GM18498 (cell line): ENCODE data around the gene GPR55.

ENCODE experiments used
- ATAC-seq: cut with Tn5 transposase; IDR thresholded peaks from one replicate; pipeline ENCODE4 v1.9.1; 2021; ENCODE audit warnings: mild to moderate bottlenecking, moderate library complexity; ENCODE audit not compliant: unreplicated experiment

Gene GPR55

DNA sequence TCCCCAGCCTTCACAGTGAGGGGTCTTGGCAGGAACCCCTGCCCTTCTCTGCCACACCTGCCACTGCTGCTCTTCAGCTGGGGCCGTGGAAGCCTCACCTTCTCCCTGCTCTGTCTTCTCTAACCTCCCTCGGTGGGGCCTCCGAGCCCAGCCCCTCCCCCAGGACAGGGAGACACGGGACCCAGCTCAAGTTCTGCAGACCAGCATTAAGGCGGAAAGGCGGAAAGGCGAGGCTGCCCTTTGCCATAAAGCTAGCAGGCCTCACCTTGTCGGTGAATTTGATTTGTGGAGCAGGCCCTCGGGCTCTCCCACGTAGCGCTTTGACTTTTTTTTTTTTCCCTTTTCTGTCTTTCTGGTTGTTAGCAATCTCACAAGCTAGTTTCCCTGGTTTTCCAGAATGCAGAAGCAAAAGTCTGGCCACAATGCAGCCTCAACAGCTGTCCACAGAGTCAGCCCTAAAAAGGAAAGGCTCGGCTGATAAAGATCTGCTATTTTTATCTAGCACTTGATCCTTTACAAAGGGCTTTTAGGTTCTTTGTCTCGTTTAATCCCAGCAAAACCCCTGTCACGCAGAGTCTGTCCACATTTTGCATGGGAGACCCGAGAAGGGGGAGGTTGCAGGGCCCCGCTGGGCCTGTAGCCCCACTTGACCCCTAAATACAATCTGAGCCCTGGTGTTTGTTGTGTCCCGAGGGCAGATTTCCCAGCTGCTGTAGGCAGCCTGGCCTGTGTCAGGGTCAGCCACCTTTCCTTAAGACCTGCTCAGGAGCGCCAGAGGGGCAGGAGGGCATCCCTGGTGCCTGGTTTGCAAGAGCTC is 54.3 kb downstream of the GPR55 start:
- no peak for ATAC-seq

DNA sequence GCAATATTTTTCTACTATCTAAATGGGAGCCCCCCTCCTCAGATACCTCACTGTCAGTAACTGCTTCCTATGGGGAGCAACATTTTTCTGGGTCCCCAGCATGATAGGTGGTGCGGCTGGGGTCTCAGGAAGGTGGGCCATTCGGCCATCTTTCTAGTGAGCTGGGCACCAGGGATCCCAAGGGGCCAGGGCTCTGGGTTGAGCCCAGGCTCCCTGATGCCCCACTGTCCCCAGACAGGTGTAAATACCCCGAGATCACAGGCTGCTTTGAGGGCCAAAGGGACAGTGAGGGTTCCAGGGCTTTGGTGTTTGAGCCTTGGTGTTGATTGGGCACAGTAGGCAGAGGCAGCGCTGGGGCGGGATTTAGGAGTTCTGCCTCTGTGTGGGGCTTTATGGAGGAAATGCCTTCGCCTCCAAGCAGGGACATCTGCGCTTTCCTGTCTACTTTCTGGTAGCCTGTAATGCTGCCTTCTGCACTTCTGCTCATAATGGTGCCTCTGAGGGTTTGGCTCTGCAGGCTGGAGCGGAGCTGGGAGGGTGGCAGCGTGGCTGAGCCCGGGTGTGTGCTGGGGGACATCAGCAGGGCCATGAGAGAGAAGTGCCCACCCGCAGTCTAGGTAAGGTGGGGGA is 55.0 kb downstream of the GPR55 start:
- no peak for ATAC-seq

- ATAC-seq = no peak
Observed at GRCh38 chr2:230868947-230869913, 55.8 kb downstream of the GPR55 start.

DNA sequence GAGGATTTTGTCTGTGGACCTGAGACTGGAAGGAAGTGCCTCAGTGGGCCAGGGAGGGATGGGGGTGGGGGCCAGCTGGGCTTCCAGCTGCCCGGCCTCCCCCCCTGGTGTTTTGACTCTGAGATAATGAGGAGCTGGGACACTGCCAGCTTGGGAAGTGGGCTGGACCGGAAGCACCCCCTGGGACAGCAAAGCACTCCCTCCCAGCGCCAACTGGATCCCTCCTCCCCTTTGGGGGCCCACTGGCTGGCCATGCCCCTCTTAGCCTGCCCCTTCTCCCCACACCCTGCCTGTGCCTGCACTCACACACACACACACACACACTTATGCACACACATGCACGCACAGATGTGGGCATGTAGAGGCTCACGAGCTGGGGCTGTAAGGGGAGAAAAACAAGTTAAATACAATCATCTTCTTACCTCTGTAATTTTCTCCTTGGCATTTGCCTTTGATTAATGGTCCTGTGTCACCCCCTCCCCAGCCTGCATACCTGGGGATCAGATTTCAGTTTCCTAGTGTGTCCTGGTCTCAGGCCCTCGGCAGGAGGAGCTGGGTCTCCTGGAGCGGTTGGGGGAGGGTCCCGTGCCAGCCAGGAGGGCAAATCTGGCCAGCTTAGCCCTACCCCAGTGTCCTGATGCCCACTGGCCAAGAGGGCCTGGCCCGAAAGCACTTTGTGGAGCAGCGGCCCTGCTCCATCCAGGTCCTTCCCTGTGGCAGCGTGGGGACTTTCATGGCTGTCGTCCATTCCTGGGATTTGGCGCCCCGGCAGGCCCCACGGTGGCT is 56.7 kb downstream of the GPR55 start:
- ATAC-seq = no peak

DNA sequence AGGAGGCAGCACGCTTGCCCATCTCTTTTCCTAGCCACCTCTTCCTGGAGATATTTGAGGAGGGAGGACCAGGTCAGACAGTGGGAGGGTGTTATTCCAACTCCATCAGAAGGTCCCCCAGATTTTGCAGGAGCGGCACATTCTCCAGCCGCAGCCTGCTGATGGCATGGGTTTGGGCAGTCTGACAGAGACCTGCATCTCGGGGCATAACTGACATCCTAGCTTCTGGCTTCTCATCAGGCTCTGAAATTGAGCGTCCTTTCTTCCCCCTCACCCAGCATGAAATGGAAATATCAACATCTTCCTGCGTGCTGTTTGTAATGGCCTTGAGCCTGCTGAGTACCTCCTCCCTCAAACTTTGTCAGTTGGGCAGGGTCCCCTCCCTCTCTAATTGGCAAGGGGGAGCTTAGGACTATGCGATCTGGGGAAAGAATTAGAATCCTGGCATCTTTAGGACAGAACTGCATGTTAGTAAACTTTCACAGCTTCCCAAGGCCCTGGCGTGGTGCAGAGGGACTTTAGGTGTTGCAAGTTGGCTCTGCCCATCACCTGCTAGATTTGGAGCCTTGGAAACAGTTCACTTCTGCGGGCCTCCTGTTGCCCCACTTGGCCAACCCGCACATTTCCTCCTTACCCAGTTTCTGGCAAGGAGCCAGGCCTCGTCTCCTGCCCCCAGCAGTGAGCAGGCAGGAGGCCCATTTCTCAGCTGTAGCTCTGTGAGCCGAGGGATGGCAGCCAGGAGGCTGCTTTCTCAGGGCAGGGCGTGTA is 58.1 kb downstream of the GPR55 start:
- no peak for ATAC-seq

- no peak for ATAC-seq
Observed at GRCh38 chr2:230865766-230866755, 59.0 kb downstream of the GPR55 start.

DNA sequence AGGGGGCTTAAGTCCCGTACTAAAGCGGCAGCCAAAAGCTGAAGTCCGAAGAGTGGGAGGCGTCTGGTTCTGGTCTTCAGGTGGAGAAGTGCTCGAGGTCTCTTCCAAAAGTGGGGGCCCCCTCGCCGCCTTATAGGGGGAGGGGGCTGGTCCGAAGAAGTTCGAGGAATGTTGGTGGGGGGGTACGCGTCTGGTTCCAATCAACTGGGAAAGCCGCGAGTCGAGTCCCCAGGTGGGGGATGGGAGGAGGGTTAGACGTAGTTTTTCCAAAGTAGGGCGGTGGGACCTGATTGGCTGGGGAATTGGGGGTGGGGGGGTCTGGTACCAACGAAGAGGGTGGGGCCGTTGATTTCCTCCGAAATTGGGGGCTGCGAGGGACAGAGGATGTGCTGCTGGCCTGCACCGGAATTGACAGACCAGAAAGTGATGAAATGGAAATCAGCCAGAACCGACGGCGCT is 59.7 kb downstream of the GPR55 start:
- no peak for ATAC-seq

GRCh38 chr2:230864605-230865306 is 60.3 kb downstream of the GPR55 start, which contains the start of gene ITM2C:
ITM2C (plus strand) TSS chr2:230864942; CDS start chr2:230865026, 84 bp downstream.
- peak; percentile 79 for ATAC-seq

DNA sequence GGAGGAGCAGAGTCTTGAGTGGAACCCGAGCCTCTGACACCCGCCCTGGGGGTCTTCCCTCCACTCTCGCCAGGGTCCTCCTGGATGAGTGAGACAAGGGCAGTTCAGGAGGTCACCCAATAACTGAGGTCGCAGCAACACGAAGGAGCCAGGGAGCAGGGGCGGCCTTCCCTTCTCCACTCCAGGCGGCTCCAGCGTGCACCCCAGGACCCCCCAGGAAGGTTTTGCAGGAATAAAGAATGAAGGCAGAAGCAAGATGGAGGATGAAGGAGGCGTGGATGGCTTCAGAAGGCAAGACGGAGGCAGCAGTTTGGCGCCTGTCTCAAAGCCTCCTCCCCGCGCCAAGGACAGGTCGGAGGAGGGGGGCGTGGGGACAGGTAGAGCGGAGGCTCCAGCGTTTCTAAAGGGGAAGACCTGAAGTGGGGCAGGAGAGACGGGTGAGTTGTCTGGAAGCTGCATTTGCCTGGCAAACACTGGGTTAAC is 60.9 kb downstream of the GPR55 start:
- ATAC-seq = no peak

DNA sequence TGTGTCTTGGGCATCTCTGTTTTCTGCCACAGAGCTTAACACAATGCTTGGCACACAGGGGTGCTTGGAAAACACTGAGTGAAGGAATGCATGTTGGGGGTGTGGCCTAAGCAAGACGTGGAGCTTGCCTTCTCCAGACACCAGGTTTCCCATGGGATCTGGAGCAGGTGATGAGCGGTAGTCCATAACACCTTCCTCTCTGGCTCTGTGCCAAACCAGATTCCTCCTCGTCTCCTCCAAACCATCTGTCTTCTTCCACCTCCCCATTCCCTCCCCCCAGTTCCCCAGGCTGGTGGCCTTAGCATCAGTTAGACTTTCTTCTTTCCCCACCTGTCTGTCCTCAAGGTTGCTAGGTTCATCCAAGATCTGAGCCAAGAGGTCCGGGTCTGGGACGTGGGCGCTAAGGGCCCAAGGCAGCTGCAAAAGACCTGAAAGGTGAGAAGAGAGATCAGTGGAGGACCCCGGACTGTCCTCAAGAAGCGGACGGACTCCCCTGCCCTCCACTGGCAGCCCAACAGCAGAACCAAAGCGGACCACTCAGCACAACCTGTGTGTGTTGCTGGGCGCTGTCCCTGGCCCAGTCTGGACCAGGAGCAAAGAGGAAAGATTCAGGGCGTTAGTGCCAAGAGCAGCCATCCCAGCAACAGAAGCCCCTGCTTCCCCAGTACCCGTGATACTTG is 61.5 kb downstream of the GPR55 start:
- no peak for ATAC-seq

DNA sequence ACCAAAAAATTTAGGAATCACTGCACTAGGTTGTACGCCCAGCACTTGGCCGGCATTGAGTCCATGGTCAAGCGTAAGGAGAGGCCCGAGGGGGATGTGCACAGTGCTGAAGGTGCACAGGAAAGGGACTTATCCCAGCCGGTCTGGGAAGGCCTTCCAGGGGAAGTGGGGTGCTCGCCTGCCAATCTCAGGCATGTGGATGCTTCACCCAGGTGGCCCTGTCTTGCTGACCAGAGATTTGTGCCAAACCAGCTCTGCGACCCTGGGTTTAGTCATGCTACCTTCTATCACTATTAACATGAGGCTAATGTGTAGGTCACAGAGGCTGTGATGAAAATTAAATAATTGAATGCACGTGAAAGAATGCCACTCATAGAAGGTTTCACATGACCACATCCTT is 62.0 kb downstream of the GPR55 start:
- no peak for ATAC-seq

- ATAC-seq = no peak
Observed at GRCh38 chr2:230862292-230862691, 62.8 kb downstream of the GPR55 start.

- ATAC-seq = no peak
Observed at GRCh38 chr2:230861552-230862255, 63.3 kb downstream of the GPR55 start.
